Measurements from ENCODE around the gene MAPK8.

Gene MAPK8

DNA sequence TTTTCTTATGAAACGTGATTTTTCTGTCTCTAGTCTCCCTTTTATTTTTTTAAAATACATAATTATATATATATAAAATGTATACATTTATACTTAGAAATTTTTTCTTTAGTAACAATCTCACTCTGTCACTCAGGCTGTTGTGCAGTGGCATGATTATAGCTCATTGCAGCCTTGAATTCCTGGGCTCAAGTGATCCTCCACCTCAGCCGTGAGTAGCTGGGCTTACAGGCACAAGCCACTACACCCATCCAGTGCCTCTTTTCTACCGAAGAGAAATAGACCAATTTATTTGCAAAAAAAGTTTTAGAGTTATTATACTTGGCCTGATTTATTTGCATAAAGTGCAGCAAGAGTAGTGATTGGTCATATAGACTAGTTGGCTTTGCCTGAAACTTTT, 72.2 kb downstream of the MAPK8 start:
- TF ChIP-seq, protein P1, sequence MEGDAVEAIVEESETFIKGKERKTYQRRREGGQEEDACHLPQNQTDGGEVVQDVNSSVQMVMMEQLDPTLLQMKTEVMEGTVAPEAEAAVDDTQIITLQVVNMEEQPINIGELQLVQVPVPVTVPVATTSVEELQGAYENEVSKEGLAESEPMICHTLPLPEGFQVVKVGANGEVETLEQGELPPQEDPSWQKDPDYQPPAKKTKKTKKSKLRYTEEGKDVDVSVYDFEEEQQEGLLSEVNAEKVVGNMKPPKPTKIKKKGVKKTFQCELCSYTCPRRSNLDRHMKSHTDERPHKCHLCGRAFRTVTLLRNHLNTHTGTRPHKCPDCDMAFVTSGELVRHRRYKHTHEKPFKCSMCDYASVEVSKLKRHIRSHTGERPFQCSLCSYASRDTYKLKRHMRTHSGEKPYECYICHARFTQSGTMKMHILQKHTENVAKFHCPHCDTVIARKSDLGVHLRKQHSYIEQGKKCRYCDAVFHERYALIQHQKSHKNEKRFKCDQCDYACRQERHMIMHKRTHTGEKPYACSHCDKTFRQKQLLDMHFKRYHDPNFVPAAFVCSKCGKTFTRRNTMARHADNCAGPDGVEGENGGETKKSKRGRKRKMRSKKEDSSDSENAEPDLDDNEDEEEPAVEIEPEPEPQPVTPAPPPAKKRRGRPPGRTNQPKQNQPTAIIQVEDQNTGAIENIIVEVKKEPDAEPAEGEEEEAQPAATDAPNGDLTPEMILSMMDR (IDR thresholded peaks at IDR 0.05; ENCODE audit: borderline replicate concordance, extremely low read depth, low read length, poor library complexity, severe bottlenecking) = no peak
- TF ChIP-seq EZH2 (IDR thresholded peaks at IDR 0.05; ENCODE audit: borderline replicate concordance, low read depth, low read length, severe bottlenecking) = no peak
- Histone ChIP-seq H2AFZ (ENCODE audit: low read depth, low read length) (no peak overlapping the region), H3K79me2 (ENCODE audit: insufficient read depth, low read length) (peaks cover 35% of the 10 kb centered on the region), H3K4me3 (ENCODE audit: low read depth in 1 of 2, low read length in 2 of 2) (no peak overlapping the region), H3K4me1 (ENCODE audit: insufficient read depth, low read length) (no peaks in the 10 kb centered on the region), H4K20me1 (ENCODE audit: insufficient read depth, low read length) (peaks cover 22% of the 10 kb centered on the region; the same call in 1 of the 2 replicates), H3K9ac (ENCODE audit: low read depth, low read length) (no peak overlapping the region), H3K27me3 (ENCODE audit: insufficient read depth, low read length, poor library complexity) (no peaks in the 10 kb centered on the region), H3K27ac (ENCODE audit: low read length) (no peak overlapping the region), H3K9me3 (ENCODE audit: insufficient read depth, low read length, severe bottlenecking) (no peaks in the 10 kb centered on the region), H3K4me2 (ENCODE audit: insufficient read depth, low read length) (no peak overlapping the region), H3K36me3 (ENCODE audit: insufficient read depth, low read length) (no peaks in the 10 kb centered on the region)
- no peak for DNase-seq
- no peak for ATAC-seq (ENCODE audit: insufficient read depth, low read depth)

DNA sequence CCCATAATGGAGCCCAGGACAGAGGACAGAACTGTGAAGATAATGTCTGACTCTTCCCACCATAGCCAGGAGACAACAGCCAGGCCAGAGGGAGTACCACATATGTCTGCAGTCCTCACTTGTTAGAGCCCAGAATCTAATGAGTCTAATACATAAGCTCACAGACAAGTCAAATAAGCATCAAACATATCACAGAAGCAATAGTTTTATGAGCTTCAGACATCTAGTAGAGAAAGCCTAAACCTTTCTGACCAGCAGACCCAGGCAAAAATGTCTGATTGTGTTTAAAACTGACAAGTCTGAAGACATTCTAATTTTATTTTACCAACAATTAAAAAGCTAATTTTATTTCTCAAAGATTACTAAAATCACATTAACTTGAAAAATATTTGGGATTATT, 75.5 kb downstream of the MAPK8 start:
- Histone ChIP-seq H3K4me1 (ENCODE audit: insufficient read depth, low read length) (no peaks in the 10 kb centered on the region), H3K27me3 (ENCODE audit: insufficient read depth, low read length, poor library complexity) (no peaks in the 10 kb centered on the region), H3K4me2 (ENCODE audit: insufficient read depth, low read length) (no peak overlapping the region), H3K36me3 (ENCODE audit: insufficient read depth, low read length) (no peaks in the 10 kb centered on the region), H3K4me3 (ENCODE audit: low read depth in 1 of 2, low read length in 2 of 2) (no peak overlapping the region), H3K27ac (ENCODE audit: low read length) (no peak overlapping the region), H3K9ac (ENCODE audit: low read depth, low read length) (no peak overlapping the region), H4K20me1 (ENCODE audit: insufficient read depth, low read length) (peaks cover 34% of the 10 kb centered on the region; the same call in 1 of the 2 replicates), H3K9me3 (ENCODE audit: insufficient read depth, low read length, severe bottlenecking) (no peaks in the 10 kb centered on the region), H2AFZ (ENCODE audit: low read depth, low read length) (no peak overlapping the region), H3K79me2 (ENCODE audit: insufficient read depth, low read length) (peaks cover 57% of the 10 kb centered on the region)
- no peak for DNase-seq
- TF ChIP-seq, protein P1 (IDR thresholded peaks at IDR 0.05; ENCODE audit: borderline replicate concordance, extremely low read depth, low read length, poor library complexity, severe bottlenecking) = no peak
- no peak for TF ChIP-seq EZH2 (IDR thresholded peaks at IDR 0.05; ENCODE audit: borderline replicate concordance, low read depth, low read length, severe bottlenecking)
- no peak for ATAC-seq (ENCODE audit: insufficient read depth, low read depth)

DNA sequence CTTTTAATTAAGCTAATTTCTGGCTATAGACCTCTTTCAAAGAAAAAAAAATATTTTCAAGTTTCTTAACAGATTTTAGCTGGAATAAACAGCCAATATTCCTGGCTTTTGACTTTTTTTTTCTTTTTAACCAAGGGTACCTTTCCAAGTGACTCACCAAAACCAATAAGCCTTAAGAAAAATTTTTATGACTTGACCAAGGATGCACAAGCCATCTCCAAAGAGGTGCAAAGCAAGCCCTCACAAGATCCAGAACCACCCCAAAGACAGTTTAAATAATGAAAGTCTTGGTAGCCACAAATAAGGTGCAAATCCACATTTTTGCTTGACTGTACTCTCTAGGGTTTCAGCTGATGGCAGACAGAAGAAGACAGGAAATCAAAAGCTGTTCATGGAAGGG, 76.5 kb downstream of the MAPK8 start:
- no peak for ATAC-seq (ENCODE audit: insufficient read depth, low read depth)

More for the DNA sequence above, 76.5 kb downstream of the MAPK8 start:
- H3K79me2 ChIP-seq (ENCODE audit: insufficient read depth, low read length) = peaks cover 58% of the 10 kb centered on the region
- no peak overlapping the region for H3K9ac ChIP-seq (ENCODE audit: low read depth, low read length)
- TF ChIP-seq EZH2 (IDR thresholded peaks at IDR 0.05; ENCODE audit: borderline replicate concordance, low read depth, low read length, severe bottlenecking) = no peak
- TF ChIP-seq, protein P1 (IDR thresholded peaks at IDR 0.05; ENCODE audit: borderline replicate concordance, extremely low read depth, low read length, poor library complexity, severe bottlenecking) = no peak
- H3K4me2 ChIP-seq (ENCODE audit: insufficient read depth, low read length) = no peak overlapping the region
- H3K4me1 ChIP-seq (ENCODE audit: insufficient read depth, low read length) = no peaks in the 10 kb centered on the region
- DNase-seq = no peak
- peaks cover 36% of the 10 kb centered on the region; the same call in 1 of the 2 replicates for H4K20me1 ChIP-seq (ENCODE audit: insufficient read depth, low read length)
- H2AFZ ChIP-seq (ENCODE audit: low read depth, low read length) = no peak overlapping the region
- no peaks in the 10 kb centered on the region for H3K36me3 ChIP-seq (ENCODE audit: insufficient read depth, low read length)
- no peaks in the 10 kb centered on the region for H3K27me3 ChIP-seq (ENCODE audit: insufficient read depth, low read length, poor library complexity)
- H3K4me3 ChIP-seq (ENCODE audit: low read depth in 1 of 2, low read length in 2 of 2) = no peak overlapping the region
- H3K27ac ChIP-seq (ENCODE audit: low read length) = no peak overlapping the region
- no peaks in the 10 kb centered on the region for H3K9me3 ChIP-seq (ENCODE audit: insufficient read depth, low read length, severe bottlenecking)

Measured in DND-41 (cell line).